ENCODE data around the gene HOXC9.

The HOXC9 gene

DNA sequence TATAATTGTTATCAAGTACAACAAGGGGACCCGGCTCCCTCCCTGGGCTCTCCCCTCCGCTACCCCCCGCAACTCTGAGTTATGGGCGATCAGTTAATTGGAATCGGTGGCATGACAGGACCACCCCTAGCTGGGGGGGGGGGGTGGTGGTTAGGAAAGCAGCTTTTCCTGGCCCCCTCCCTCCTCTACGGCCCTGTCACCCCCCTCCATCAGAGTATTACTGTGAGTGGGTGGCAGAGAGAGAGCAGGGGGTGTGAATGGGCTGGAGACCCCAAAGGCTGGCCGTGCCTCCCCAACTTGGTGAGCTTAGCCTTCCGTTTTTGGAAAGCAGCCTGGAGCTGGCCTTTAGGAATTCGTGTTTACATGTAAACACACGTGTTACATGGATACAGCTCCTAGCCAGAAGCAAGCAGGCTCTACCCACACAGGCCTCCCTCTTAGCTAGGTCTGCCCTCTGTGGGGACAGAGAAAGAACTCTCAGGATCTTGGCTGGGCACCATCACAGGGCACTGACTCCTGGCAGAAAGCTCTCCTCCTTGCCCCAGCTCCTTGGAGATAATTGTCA lies 52.6 kb downstream of the HOXC9 start:
- peak overlapping the region; percentile 27 for H3K27ac ChIP-seq
- TF ChIP-seq CTCF (conservative IDR thresholded peaks at IDR 0.05), result no peak
